ENCODE results near the gene ANKRD33. TPM values are rescaled to one million over a fixed set of nuclear protein-coding genes. Genes with fewer than 3 reads are reported as not detected.
A peak's percentile ranks its signal among the peaks of the same experiment; 100 is the strongest.

Gene ANKRD33
- total RNA-seq, 1 donor from 2014 or later: not detected

- TF ChIP-seq CTCF (IDR thresholded peaks at IDR 0.05; ENCODE audit: partially characterized antibody, unreplicated experiment): no peak
- H3K27ac Mint-ChIP-seq (ENCODE audit: unreplicated experiment): peak overlapping the region; percentile 82
- H3K4me3 Mint-ChIP-seq (ENCODE audit: unreplicated experiment): peak overlapping the region; percentile 63
- no peak for DNase-seq
- peaks cover 15% of the 10 kb centered on the region for H3K9me3 Mint-ChIP-seq (ENCODE audit: unreplicated experiment)
- no peaks in the 10 kb centered on the region for H3K36me3 Mint-ChIP-seq (ENCODE audit: unreplicated experiment)
- peaks cover 24% of the 10 kb centered on the region for H3K27me3 Mint-ChIP-seq (ENCODE audit: unreplicated experiment)
- H3K4me1 Mint-ChIP-seq (ENCODE audit: low read depth, unreplicated experiment): peaks cover 62% of the 10 kb centered on the region
Observed at GRCh38 chr12:51870504-51870903, 17.4 kb upstream of the ANKRD33 start.

GRCh38 chr12:51871126-51871525 is 16.8 kb upstream of the ANKRD33 start:
- Mint-ChIP-seq H3K4me1 (ENCODE audit: low read depth, unreplicated experiment) (peaks cover 58% of the 10 kb centered on the region), H3K36me3 (ENCODE audit: unreplicated experiment) (no peaks in the 10 kb centered on the region), H3K27me3 (ENCODE audit: unreplicated experiment) (peaks cover 23% of the 10 kb centered on the region), H3K4me3 (ENCODE audit: unreplicated experiment) (peak overlapping the region; percentile 45), H3K27ac (ENCODE audit: unreplicated experiment) (peak overlapping the region; percentile 25), H3K9me3 (ENCODE audit: unreplicated experiment) (peaks cover 15% of the 10 kb centered on the region)
- DNase-seq: no peak
- TF ChIP-seq CTCF (IDR thresholded peaks at IDR 0.05; ENCODE audit: partially characterized antibody, unreplicated experiment): no peak

- Mint-ChIP-seq H3K36me3 (ENCODE audit: unreplicated experiment) (no peaks in the 10 kb centered on the region), H3K4me1 (ENCODE audit: low read depth, unreplicated experiment) (peaks cover 55% of the 10 kb centered on the region), H3K27ac (ENCODE audit: unreplicated experiment) (peak overlapping the region; percentile 91), H3K27me3 (ENCODE audit: unreplicated experiment) (peaks cover 22% of the 10 kb centered on the region), H3K9me3 (ENCODE audit: unreplicated experiment) (peaks cover 15% of the 10 kb centered on the region), H3K4me3 (ENCODE audit: unreplicated experiment) (peak overlapping the region; percentile 46)
- peak; percentile 31 for DNase-seq
- TF ChIP-seq CTCF (IDR thresholded peaks at IDR 0.05; ENCODE audit: partially characterized antibody, unreplicated experiment): no peak
Observed at GRCh38 chr12:51871918-51872688, 15.8 kb upstream of the ANKRD33 start.

- H3K36me3 Mint-ChIP-seq (ENCODE audit: unreplicated experiment): no peaks in the 10 kb centered on the region
- peaks cover 21% of the 10 kb centered on the region for H3K27me3 Mint-ChIP-seq (ENCODE audit: unreplicated experiment)
- TF ChIP-seq CTCF (IDR thresholded peaks at IDR 0.05; ENCODE audit: partially characterized antibody, unreplicated experiment): no peak
- DNase-seq: no peak
- peak overlapping the region; percentile 91 for H3K27ac Mint-ChIP-seq (ENCODE audit: unreplicated experiment)
- H3K9me3 Mint-ChIP-seq (ENCODE audit: unreplicated experiment): peaks cover 13% of the 10 kb centered on the region
- H3K4me1 Mint-ChIP-seq (ENCODE audit: low read depth, unreplicated experiment): peaks cover 50% of the 10 kb centered on the region
- H3K4me3 Mint-ChIP-seq (ENCODE audit: unreplicated experiment): no peak overlapping the region
Observed at GRCh38 chr12:51872689-51872981, 15.3 kb upstream of the ANKRD33 start.

GRCh38 chr12:51873251-51873994 is 14.5 kb upstream of the ANKRD33 start:
- Mint-ChIP-seq H3K9me3 (ENCODE audit: unreplicated experiment) (peaks cover 10% of the 10 kb centered on the region), H3K36me3 (ENCODE audit: unreplicated experiment) (no peaks in the 10 kb centered on the region), H3K27ac (ENCODE audit: unreplicated experiment) (no peak overlapping the region), H3K4me3 (ENCODE audit: unreplicated experiment) (no peak overlapping the region), H3K4me1 (ENCODE audit: low read depth, unreplicated experiment) (peaks cover 45% of the 10 kb centered on the region), H3K27me3 (ENCODE audit: unreplicated experiment) (peaks cover 21% of the 10 kb centered on the region)
- DNase-seq: peak; percentile 17
- TF ChIP-seq CTCF (IDR thresholded peaks at IDR 0.05; ENCODE audit: partially characterized antibody, unreplicated experiment): no peak

Measured in glutamatergic neuron (in vitro differentiated cells).